PFSK-1 (cell line): ENCODE data around the gene MESD.

ENCODE experiments used
- FOXP2 ChIP-seq: optimal IDR thresholded peaks from 2 replicates; pipeline ENCODE3; 2011; ENCODE audit warnings: borderline replicate concordance, control low read depth, inconsistent platforms; ENCODE audit not compliant: insufficient read depth; ENCODE audit errors: extremely low read length, extremely low read depth
- POLR2AphosphoS5 ChIP-seq: IDR thresholded peaks from 2 replicates; pipeline ENCODE4 v1.6.1; 2012; ENCODE audit warnings: low read depth, mild to moderate bottlenecking, control low read depth, low read length, moderate library complexity
- SIN3A ChIP-seq: IDR thresholded peaks from 2 replicates; pipeline ENCODE4 v1.6.1; 2012; ENCODE audit warnings: mild to moderate bottlenecking, low read length, moderate library complexity, borderline replicate concordance; ENCODE audit not compliant: insufficient read depth
- TAF1 ChIP-seq: IDR thresholded peaks from 2 replicates; pipeline ENCODE4 v1.6.1; 2012; ENCODE audit warnings: low read length, control low read depth, borderline replicate concordance; ENCODE audit not compliant: insufficient read depth
- TF ChIP-seq, protein P1 (sequence below), 2 experiments: IDR thresholded peaks; 2 replicates each; pipeline versions ENCODE4 v1.6.1 to v1.8.0; 2011 to 2012; ENCODE audit warnings: low read depth in 2 of 2, low read length in 2 of 2, control low read depth in 1 of 2, inconsistent platforms in 1 of 2, mild to moderate bottlenecking in 1 of 2, moderate library complexity in 1 of 2; ENCODE audit not compliant: insufficient read depth in 1 of 2

Gene MESD

DNA sequence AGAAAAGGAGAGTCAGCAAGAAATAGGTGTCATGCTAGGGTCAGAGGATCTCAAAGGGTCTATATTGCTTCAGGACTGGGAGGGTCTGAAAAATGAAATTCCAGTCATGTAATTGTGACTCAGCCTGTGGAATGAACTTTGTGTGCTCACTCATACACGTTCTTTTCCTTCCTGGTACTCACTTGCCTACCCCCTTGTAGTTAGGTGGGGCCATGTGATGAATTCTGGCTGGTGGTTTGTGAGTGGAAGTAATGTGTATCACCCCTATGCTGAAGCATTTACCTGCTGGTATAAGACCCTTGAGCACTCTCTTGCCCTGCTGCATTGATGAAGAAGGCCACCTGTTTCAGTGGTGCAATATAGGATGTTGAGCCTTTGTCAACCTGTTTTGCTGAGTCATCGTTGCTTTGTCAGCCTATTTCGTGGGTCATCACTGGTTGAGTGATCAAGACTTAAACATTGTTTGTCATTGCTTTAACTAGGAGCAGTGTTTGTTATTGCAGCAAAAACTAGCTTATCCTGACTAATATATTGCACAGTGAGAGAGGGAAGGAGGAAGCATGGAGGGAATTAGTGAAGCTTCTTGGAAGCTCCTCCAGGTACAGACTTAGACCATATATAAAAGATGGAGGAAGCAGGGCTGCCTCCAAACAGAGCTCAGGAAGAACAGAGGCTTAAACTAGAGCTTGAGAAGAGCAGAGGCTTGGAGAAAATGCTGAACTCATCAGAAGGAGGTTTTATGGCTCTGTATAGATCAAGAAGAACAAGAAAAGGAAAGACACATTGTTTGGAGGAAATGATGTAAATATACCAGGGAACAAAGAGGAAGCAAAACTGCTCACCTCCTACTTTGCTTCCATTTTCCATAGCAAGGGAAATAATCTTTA, 40.0 kb upstream of the MESD start:
- TF ChIP-seq, protein P1, sequence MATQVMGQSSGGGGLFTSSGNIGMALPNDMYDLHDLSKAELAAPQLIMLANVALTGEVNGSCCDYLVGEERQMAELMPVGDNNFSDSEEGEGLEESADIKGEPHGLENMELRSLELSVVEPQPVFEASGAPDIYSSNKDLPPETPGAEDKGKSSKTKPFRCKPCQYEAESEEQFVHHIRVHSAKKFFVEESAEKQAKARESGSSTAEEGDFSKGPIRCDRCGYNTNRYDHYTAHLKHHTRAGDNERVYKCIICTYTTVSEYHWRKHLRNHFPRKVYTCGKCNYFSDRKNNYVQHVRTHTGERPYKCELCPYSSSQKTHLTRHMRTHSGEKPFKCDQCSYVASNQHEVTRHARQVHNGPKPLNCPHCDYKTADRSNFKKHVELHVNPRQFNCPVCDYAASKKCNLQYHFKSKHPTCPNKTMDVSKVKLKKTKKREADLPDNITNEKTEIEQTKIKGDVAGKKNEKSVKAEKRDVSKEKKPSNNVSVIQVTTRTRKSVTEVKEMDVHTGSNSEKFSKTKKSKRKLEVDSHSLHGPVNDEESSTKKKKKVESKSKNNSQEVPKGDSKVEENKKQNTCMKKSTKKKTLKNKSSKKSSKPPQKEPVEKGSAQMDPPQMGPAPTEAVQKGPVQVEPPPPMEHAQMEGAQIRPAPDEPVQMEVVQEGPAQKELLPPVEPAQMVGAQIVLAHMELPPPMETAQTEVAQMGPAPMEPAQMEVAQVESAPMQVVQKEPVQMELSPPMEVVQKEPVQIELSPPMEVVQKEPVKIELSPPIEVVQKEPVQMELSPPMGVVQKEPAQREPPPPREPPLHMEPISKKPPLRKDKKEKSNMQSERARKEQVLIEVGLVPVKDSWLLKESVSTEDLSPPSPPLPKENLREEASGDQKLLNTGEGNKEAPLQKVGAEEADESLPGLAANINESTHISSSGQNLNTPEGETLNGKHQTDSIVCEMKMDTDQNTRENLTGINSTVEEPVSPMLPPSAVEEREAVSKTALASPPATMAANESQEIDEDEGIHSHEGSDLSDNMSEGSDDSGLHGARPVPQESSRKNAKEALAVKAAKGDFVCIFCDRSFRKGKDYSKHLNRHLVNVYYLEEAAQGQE (IDR thresholded peaks at IDR 0.05; ENCODE audit: insufficient read depth in 1 of 2, low read depth in 2 of 2, low read length in 2 of 2), result no peak
- no peak for TF ChIP-seq TAF1
- TF ChIP-seq SIN3A, result no peak
- no peak for TF ChIP-seq FOXP2
- TF ChIP-seq POLR2AphosphoS5, result no peak

DNA sequence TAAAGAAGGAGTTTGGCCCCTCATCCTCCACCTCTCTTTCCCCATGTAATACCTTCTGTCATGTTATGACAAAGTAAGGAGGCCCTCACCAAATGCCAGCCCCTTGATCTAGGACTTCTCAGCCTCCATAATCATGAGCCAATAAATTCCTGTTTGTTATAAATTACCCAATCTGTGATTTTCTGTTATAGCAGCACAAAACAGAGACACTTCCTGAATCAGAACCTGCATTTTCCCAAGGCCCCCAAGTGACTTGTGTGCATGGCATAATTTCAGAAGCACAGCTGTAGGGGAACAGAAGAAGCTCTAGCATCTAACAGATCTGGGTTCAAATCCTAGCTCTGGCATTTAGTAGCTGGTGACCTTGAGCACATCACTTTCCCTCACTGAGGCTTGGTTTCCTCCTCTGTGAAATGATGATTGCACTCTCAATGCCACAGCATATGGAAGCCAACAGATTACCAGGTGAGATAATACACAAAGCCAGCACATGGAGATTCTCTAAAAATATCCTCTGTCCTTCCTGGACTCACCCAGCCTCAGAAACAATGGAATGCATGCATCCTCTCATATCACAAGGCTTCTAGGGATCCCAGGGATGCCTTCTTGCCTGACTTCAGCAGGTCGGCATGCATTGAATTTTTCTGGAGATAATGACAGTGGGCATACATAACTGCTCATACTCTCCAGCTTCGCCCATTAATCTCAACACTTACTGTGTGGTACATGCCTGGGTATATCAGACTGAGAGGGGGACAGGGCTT, 37.4 kb upstream of the MESD start:
- TF ChIP-seq POLR2AphosphoS5, result no peak
- TF ChIP-seq FOXP2, result no peak
- no peak for TF ChIP-seq TAF1
- no peak for TF ChIP-seq SIN3A

DNA sequence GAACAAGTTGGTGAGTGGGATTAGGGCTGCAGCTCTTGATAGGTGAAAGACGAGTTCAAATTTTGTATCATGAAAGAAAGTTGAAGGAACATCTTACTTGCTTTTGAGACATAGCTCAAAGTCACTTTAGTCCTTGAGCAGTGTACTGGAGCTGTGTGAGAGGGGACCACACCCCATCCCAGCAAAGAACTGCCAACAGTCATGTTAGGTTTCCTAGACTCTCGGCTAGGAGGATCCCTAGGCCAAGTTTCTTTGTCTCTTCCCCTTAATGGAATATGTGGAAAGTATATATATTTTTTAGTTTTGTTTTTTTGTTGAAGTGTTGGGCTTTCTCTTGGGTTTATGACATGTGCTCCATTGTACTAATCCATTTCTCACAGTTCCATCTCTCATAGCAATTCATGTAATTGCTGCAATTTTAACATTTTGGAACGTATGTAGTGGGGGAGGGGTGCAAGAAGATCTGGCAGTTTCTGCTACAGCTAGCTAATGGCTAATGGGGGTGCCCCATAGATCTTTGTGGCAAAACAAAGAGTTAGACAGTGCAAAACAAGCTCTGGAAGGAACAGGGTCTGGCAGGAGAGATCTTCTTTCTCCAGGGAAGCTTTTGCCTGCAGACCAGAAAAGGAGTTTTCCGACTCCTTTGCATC, 36.2 kb upstream of the MESD start:
- no peak for TF ChIP-seq SIN3A

DNA sequence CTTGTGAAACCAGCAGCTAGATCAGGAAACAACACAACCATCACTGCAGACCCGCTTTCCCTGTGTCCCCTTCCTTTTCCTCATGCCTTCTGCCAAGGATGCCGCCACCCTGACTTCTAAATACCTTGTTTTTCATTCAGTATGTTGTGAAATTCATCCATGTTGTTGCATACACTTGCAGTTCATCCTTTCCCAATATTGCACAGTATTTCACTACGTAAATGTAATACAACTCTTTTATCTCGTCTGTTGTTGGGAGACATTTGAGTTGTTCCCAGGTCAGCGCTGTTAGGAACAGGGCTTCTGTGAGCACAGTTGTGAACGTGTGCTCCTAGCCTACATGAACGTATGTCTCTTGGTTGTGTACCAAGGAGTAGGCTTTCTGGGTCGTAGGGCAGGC, 35.3 kb upstream of the MESD start:
- TF ChIP-seq SIN3A (no peak), FOXP2 (no peak), TAF1 (no peak), POLR2AphosphoS5 (no peak)
- TF ChIP-seq, protein P1 (IDR thresholded peaks at IDR 0.05; ENCODE audit: insufficient read depth in 1 of 2, low read depth in 2 of 2, low read length in 2 of 2), result no peak

DNA sequence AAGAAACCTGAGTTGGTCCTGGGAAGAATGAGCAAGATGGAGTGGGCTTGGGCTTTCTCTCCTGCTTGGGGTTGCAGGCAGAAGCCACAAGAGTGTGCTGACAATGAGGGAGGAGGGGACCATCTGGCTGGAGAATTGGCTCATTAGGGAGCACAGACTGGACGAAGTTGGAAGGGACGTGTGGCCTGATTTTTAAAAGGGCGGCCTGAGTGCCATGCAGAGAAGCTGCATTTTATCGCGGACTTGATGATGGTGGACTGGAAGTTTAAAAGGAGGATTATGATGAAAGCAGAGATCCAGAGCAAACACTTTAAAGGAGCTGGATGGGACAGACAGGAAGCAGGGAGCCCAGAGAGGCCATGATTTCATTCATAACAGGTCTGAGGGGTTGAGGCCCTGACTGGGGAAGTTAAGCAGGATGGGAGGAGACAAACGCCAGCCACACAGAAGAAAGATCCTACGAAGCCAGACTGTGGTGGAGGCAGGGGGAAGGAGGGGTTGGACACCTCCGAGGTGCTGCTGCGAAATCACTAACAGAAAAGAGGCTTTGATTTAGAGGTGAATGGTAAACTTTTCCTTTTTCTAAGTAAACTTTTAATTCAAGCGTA, 34.8 kb upstream of the MESD start:
- peak; percentile 45; the same call in 1 of the 2 replicates for TF ChIP-seq POLR2AphosphoS5
- peak; percentile 47; the same call in 1 of the 2 replicates for TF ChIP-seq TAF1
- TF ChIP-seq, protein P1 (IDR thresholded peaks at IDR 0.05; ENCODE audit: insufficient read depth in 1 of 2, low read depth in 2 of 2, low read length in 2 of 2), result no peak
- no peak for TF ChIP-seq SIN3A
- no peak for TF ChIP-seq FOXP2
